22Rv1 (cell line): ENCODE data around the gene TAF5L.
A peak's percentile ranks its signal among the peaks of the same experiment; 100 is the strongest.

Source experiments
- H3K27ac ChIP-seq: fragments of 450-650 bp; 2 replicates; pipeline ENCODE4 v1.5.1; 2017
- CTCF ChIP-seq: fragments of 450-650 bp; IDR thresholded peaks from 2 replicates; pipeline ENCODE4 v1.5.1; 2017; ENCODE audit warnings: mild to moderate bottlenecking
- ZFX ChIP-seq: fragments of 450-650 bp; IDR thresholded peaks from 2 replicates; pipeline ENCODE4 v1.6.1; 2017; ENCODE audit warnings: antibody characterized with exemption, borderline replicate concordance

Gene TAF5L

GRCh38 chr1:229557913-229558414 is 68.0 kb downstream of the TAF5L start:
- H3K27ac ChIP-seq = peak overlapping the region; percentile 82
- no peak for TF ChIP-seq ZFX
- no peak for TF ChIP-seq CTCF

GRCh38 chr1:229557200-229557850 is 68.6 kb downstream of the TAF5L start:
- no peak overlapping the region for H3K27ac ChIP-seq

DNA sequence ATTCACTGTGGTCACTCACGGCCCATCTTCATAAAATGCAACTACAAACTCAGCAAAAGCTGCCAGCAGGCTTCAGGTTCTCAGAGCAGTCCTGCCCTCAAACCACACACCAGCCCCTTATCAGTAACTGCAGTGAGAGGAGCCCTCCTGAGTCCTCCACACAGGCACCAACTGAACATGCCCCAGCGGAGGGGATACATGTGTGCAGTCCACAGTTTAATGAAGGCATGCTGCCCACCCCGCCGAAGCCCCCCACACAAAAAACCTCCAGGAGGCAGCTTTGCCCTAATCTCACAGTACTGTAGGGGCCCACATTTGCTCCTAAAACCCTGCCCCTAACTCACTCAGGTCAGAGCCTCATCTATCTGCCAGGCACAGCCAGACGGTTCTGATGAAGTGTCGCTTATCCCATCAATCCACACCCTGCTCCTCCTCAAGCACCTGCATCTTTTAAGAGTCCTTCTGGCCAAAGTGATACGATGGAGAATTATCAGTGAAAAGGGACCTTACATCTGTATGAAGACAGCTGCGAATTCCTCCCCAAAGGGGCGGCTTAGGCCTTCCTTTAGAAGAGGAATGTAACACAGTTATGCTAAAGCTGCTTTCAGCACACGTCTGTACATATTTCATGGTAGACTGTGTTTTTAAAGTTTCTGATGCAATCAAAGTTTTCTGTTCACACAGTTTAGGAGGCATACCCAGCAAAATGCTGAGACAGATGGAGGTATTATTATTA is 70.9 kb downstream of the TAF5L start:
- TF ChIP-seq CTCF = no peak
- TF ChIP-seq ZFX = no peak
- H3K27ac ChIP-seq = no peak overlapping the region

More at GRCh38 chr1:229557200-229557850, 68.6 kb downstream of the TAF5L start:
- no peak for TF ChIP-seq CTCF
- no peak for TF ChIP-seq ZFX

DNA sequence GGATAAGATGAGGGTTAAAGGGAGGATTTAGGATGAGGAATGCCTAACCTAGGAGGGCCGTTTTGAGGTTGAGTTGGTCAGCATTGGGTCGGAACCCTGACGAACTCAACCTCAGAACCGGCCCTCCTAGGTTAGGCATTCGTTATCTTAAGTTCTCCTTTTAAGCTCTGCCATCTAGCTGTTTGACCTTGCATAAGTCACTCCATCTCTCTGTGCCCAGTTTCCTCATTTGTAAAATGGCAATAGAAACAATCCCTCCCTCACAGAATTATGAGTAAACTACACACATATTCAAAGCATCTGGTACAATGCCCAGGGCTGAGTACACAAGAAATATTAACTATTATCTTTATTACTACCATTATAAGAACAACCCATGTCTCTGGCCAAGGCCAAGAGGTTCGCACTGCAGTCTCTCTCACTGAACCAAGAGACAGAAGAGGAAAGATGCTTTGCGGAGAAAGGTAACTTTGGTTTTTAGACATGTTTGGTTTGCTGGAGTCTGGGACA is 72.2 kb downstream of the TAF5L start:
- TF ChIP-seq ZFX (no peak), CTCF (no peak)
- no peak overlapping the region for H3K27ac ChIP-seq

DNA sequence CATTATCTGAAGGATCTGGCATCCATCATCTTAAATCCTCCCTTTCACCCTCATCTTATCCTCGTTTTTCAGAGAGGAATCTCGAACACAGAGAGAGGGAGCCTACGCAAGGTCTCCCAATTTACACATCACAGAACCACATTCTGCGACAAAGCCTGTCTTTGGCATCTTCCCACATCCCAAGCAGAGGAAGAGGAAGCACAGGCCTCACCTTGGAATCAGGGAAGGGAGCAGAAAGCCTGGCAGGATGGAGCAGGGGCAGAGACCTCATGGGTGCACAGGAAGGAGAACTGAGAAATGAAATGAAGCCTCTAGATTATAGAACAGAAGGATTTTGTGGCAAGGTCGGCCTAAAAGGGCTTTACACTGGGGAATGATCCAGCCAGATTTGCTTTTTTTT is 73.2 kb downstream of the TAF5L start:
- no peak overlapping the region for H3K27ac ChIP-seq

DNA sequence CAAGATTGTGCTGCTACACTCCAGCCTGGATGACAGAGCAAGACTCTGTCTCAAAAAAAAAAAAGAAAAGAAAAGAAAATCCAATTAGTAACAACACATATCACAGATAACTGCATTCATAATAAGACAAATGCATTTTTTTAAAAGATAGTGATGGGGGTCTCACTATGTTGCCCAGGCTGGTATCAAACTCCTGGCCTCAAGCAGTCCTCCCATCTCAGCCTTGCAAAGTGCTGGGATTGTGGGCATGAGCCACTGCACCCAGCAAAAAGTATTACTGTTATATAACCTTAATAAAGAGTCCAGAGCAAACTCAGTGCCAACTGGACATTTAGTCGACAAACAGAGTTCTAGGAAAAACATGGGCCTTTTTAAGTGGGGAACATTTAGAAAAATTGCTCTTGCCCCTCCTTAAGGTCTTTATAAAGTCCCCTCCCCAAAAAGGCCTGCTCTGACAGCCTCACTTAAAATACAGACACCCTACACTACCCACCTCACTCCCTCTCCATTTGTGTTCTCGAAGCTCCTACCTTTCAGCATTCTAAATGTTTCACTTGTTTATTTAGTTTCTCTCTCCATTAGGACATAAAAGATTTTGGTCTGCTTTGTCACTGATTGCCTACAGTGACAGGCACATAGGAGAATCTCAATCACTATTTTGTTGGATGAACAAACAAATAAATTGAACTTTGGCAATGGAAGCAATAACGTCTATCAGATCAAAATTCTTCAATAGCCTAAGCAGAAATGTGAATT is 74.9 kb downstream of the TAF5L start:
- TF ChIP-seq CTCF = no peak
- no peak for TF ChIP-seq ZFX
- 0 out of 2 replicates have a peak overlapping the region, but pooled peaks have one; percentile 7 for H3K27ac ChIP-seq

More for the DNA sequence above, 73.2 kb downstream of the TAF5L start:
- TF ChIP-seq CTCF = no peak
